Measurements from ENCODE around the gene CFAP45.

GRCh38 chr1:159895836-159896545 lies 4.0 kb downstream of the CFAP45 start:
- TF ChIP-seq CTCF (IDR thresholded peaks at IDR 0.05; ENCODE audit: poor library complexity) (no peak), EZH2 (IDR thresholded peaks at IDR 0.05; ENCODE audit: borderline replicate concordance) (no peak)
